ENCODE measurements around the gene DEGS2.

DNA sequence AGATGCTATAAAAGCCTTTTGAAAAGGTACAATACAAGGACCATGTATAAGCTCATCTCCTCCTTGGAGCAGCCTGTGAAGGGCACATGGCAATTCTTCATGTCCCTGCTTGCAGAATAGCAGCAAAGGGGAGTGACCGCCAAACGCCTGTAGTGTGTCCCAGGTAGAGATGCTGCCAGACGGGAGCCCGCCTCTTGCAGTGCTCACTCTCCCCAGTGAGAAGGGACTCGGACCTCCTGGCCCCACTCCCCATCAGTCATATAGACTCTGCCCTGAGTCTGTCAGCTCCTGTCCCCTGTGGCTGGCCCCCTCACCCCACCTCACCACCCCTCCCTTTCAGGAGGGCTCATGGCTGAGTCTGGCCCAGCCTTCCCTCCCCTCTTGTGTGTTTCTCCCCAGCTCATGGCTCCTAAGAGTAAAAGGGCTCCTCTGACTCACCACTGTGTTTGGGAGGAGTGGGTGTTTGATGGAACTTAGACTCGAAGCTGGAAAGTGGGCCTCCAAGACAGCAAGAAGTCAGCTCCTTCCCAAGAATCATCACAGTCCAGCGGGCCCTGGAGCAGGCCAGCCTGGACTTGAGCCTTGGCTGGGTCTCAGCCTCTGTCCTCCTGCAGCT lies 40.9 kb downstream of the DEGS2 start:
- TF ChIP-seq, protein P1, sequence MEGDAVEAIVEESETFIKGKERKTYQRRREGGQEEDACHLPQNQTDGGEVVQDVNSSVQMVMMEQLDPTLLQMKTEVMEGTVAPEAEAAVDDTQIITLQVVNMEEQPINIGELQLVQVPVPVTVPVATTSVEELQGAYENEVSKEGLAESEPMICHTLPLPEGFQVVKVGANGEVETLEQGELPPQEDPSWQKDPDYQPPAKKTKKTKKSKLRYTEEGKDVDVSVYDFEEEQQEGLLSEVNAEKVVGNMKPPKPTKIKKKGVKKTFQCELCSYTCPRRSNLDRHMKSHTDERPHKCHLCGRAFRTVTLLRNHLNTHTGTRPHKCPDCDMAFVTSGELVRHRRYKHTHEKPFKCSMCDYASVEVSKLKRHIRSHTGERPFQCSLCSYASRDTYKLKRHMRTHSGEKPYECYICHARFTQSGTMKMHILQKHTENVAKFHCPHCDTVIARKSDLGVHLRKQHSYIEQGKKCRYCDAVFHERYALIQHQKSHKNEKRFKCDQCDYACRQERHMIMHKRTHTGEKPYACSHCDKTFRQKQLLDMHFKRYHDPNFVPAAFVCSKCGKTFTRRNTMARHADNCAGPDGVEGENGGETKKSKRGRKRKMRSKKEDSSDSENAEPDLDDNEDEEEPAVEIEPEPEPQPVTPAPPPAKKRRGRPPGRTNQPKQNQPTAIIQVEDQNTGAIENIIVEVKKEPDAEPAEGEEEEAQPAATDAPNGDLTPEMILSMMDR (IDR thresholded peaks at IDR 0.05), result no peak
- TF ChIP-seq POLR2A (IDR thresholded peaks at IDR 0.05), result no peak

Measured in body of pancreas (tissue), 4 donors.